GM18951 (cell line): Measurements from ENCODE around the gene CSE1L.
"Not testable (repeated sequence)": the region's sequence is repeated elsewhere in the genome, so short reads cannot be mapped to it uniquely, and the experiment has no call there.

ENCODE experiments used
- POLR2A ChIP-seq: IDR thresholded peaks from 4 replicates; pipeline ENCODE4 v1.6.1; 2011; ENCODE audit warnings: mild to moderate bottlenecking; ENCODE audit not compliant: insufficient read length, insufficient read depth; ENCODE audit errors: extremely low read depth
- in situ Hi-C: fragments of 300-500 bp; cut with MboI; formaldehyde crosslinking; loops from one replicate; pipeline ENCODE4 v1.12.0; 2022; ENCODE audit warnings: low sequenced_read_pairs, mixed read lengths, inconsistent platforms; ENCODE audit not compliant: unreplicated experiment

CSE1L gene

GRCh38 chr20:49037962-49038387 is 8.1 kb upstream of the CSE1L start:
- in situ Hi-C loops: no loop called here
- no peak for TF ChIP-seq POLR2A

- TF ChIP-seq POLR2A: no peak
- in situ Hi-C loops: no loop called here
These were observed 6.3 kb upstream of the CSE1L start for GRCh38 chr20:49039854-49040253.

GRCh38 chr20:49043000-49043399 is 3.1 kb upstream of the CSE1L start:
- TF ChIP-seq POLR2A: no peak
- in situ Hi-C loops: no loop called here

GRCh38 chr20:49045440-49046086 is 549 bp upstream of the CSE1L start:
- no peak for TF ChIP-seq POLR2A
- in situ Hi-C loops: no loop called here

- TF ChIP-seq POLR2A: no peak
These were observed 6.2 kb downstream of the CSE1L start for GRCh38 chr20:49052334-49052733.

GRCh38 chr20:49054056-49054643 is 8.0 kb downstream of the CSE1L start:
- in situ Hi-C loops: no loop called here
- TF ChIP-seq POLR2A: no peak

More at GRCh38 chr20:49052334-49052733, 6.2 kb downstream of the CSE1L start:
- in situ Hi-C loops: no loop called here

- no peak for TF ChIP-seq POLR2A
- in situ Hi-C loops: no loop called here
These were observed 17.2 kb downstream of the CSE1L start for GRCh38 chr20:49063279-49063678.

GRCh38 chr20:49074521-49074920 is 28.4 kb downstream of the CSE1L start:
- no peak for TF ChIP-seq POLR2A
- in situ Hi-C loops: no loop called here

- no peak for TF ChIP-seq POLR2A
- in situ Hi-C loops: no loop called here
These were observed 32.2 kb downstream of the CSE1L start for GRCh38 chr20:49078310-49078709.

- in situ Hi-C loops: not testable (repeated sequence)
These were observed 36.2 kb downstream of the CSE1L start for GRCh38 chr20:49082295-49082694.

- no peak for TF ChIP-seq POLR2A
- in situ Hi-C loops: no loop called here
These were observed 45.0 kb downstream of the CSE1L start for GRCh38 chr20:49091104-49091503.

GRCh38 chr20:49091762-49092161 is 45.6 kb downstream of the CSE1L start:
- no peak for TF ChIP-seq POLR2A
- in situ Hi-C loops: no loop called here

- in situ Hi-C loops: no loop called here
- TF ChIP-seq POLR2A: no peak
These were observed 50.2 kb downstream of the CSE1L start for GRCh38 chr20:49096203-49096730.

- in situ Hi-C loops: no loop called here
- TF ChIP-seq POLR2A: no peak
These were observed 51.0 kb downstream of the CSE1L start for GRCh38 chr20:49097159-49097558.
